Hypothalamus (tissue), 51 donors: Measurements from ENCODE around the gene SHCBP1L.
"Not testable (repeated sequence)": the region's sequence is repeated elsewhere in the genome, so short reads cannot be mapped to it uniquely, and the experiment has no call there.

ENCODE experiments used
- DNase-seq, 51 donors: peaks; one replicate each; lab custom pipeline; 2025; lab: John Stamatoyannopoulos, UW

SHCBP1L gene

GRCh38 chr1:182901946-182902345, 51.0 kb downstream of the SHCBP1L start:
- DNase-seq = not testable (repeated sequence)

GRCh38 chr1:182897696-182898095, 55.3 kb downstream of the SHCBP1L start:
- DNase-seq = no peak

- no peak for DNase-seq
Measured at GRCh38 chr1:182890927-182891610, 61.9 kb downstream of the SHCBP1L start.

- DNase-seq = no peak
Measured at GRCh38 chr1:182889997-182890396, 63.0 kb downstream of the SHCBP1L start.

- no peak for DNase-seq
Measured at GRCh38 chr1:182888736-182889531, 64.0 kb downstream of the SHCBP1L start.

GRCh38 chr1:182886985-182887384, 66.0 kb downstream of the SHCBP1L start:
- no peak for DNase-seq

GRCh38 chr1:182885591-182885990, 67.4 kb downstream of the SHCBP1L start:
- DNase-seq = no peak

- DNase-seq = no peak
Measured at GRCh38 chr1:182884872-182885271, 68.1 kb downstream of the SHCBP1L start.

GRCh38 chr1:182877842-182878241, 75.1 kb downstream of the SHCBP1L start:
- no peak for DNase-seq

GRCh38 chr1:182877331-182877730, 75.6 kb downstream of the SHCBP1L start:
- DNase-seq = no peak

- no peak for DNase-seq
Measured at GRCh38 chr1:182875889-182876288, 77.1 kb downstream of the SHCBP1L start.

- DNase-seq = no peak
Measured at GRCh38 chr1:182872881-182873280, 80.1 kb downstream of the SHCBP1L start.

GRCh38 chr1:182869241-182869666, 83.7 kb downstream of the SHCBP1L start:
- DNase-seq = peak in 2 of 51 donors; percentile 6 to 22

GRCh38 chr1:182867861-182868260, 85.1 kb downstream of the SHCBP1L start:
- DNase-seq = no peak

GRCh38 chr1:182863940-182864339, 89.0 kb downstream of the SHCBP1L start:
- DNase-seq = no peak

- DNase-seq = no peak
Measured at GRCh38 chr1:182862827-182863226, 90.1 kb downstream of the SHCBP1L start.

GRCh38 chr1:182861994-182862393, 91.0 kb downstream of the SHCBP1L start:
- DNase-seq = no peak

- DNase-seq = no peak
Measured at GRCh38 chr1:182860658-182861057, 92.3 kb downstream of the SHCBP1L start.

- no peak for DNase-seq
Measured at GRCh38 chr1:182857212-182857611, 95.8 kb downstream of the SHCBP1L start.

- no peak for DNase-seq
Measured at GRCh38 chr1:182855911-182856310, 97.1 kb downstream of the SHCBP1L start.

GRCh38 chr1:182851825-182852224, 101.1 kb downstream of the SHCBP1L start:
- no peak for DNase-seq

- DNase-seq = no peak
Measured at GRCh38 chr1:182850319-182850718, 102.6 kb downstream of the SHCBP1L start.
